Brain microvascular endothelial cell (primary cell): ENCODE measurements around the gene PDSS2.

Experiments used
- DNase-seq: peaks from one replicate; pipeline ENCODE4 v3.0.0-alpha.2; 2020
- H3K27ac ChIP-seq: fragments of 250-450 bp; sonication (Bioruptor Pico); 2 replicates; pipeline ENCODE4 v1.5.1; 2020; ENCODE audit warnings: mild to moderate bottlenecking, moderate library complexity
- H3K27me3 ChIP-seq: fragments of 250-450 bp; sonication (Bioruptor Pico); replicated peaks from 2 replicates; pipeline ENCODE4 v1.5.1; 2020; ENCODE audit warnings: mild to moderate bottlenecking
- H3K36me3 ChIP-seq: fragments of 250-450 bp; sonication (Bioruptor Pico); replicated peaks from 2 replicates; pipeline ENCODE4 v1.5.1; 2020; ENCODE audit warnings: mild to moderate bottlenecking
- H3K4me3 ChIP-seq: 2 replicates; pipeline ENCODE4 v1.5.1; 2011; ENCODE audit warnings: low read depth, mild to moderate bottlenecking, control low read depth, low read length, moderate library complexity
- in situ Hi-C: cut with HindIII; loops from 2 replicates; pipeline ENCODE4 v1.10.0; 2017; ENCODE audit warnings: low sequenced_read_pairs, low pct_ligation_motif_present
- TF ChIP-seq, protein P1 (sequence below): IDR thresholded peaks from 2 replicates; pipeline ENCODE4 v1.5.1; 2011; ENCODE audit warnings: low read depth, mild to moderate bottlenecking, moderate library complexity, low read length, control low read depth, inconsistent platforms; ENCODE audit errors: missing control alignments

The PDSS2 gene

DNA sequence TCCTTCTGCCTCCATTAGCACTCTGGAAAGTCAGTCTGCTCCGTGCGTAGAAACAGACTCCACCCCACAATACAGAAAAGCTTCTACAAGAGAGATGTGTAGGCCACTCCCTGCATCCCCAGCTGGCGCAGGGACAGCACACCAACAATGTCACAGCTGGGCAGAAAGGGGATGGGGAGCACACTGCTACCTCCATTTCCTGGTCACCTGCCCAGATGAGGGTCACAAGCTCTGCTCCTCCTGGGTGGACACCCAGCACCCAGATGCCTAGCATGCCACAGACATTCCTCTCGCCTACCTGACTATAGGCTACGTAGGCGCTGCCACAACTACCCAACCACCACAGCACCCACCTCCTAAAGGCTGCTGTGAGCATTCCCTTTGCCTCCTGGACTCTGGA is 356.3 kb downstream of the PDSS2 start:
- Histone ChIP-seq H3K36me3 (no peaks in the 10 kb centered on the region), H3K4me3 (no peak overlapping the region), H3K27ac (no peak overlapping the region), H3K27me3 (no peaks in the 10 kb centered on the region)
- TF ChIP-seq, protein P1, sequence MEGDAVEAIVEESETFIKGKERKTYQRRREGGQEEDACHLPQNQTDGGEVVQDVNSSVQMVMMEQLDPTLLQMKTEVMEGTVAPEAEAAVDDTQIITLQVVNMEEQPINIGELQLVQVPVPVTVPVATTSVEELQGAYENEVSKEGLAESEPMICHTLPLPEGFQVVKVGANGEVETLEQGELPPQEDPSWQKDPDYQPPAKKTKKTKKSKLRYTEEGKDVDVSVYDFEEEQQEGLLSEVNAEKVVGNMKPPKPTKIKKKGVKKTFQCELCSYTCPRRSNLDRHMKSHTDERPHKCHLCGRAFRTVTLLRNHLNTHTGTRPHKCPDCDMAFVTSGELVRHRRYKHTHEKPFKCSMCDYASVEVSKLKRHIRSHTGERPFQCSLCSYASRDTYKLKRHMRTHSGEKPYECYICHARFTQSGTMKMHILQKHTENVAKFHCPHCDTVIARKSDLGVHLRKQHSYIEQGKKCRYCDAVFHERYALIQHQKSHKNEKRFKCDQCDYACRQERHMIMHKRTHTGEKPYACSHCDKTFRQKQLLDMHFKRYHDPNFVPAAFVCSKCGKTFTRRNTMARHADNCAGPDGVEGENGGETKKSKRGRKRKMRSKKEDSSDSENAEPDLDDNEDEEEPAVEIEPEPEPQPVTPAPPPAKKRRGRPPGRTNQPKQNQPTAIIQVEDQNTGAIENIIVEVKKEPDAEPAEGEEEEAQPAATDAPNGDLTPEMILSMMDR: no peak
- in situ Hi-C loops: no loop called here
- DNase-seq: no peak
